Tibial nerve (tissue), 4 donors: ENCODE results near the gene MATN3.

Experiments used
- EP300 ChIP-seq, 2 donors: sonication (generic); formaldehyde crosslinking; IDR thresholded peaks; one replicate each; pipeline ENCODE4 v1.6.1; 2017; ENCODE audit warnings: antibody characterized with exemption in 2 of 2, mild to moderate bottlenecking in 1 of 2
- TF ChIP-seq, protein P1 (sequence below), 5 experiments: fragments of 200-600 bp in 3 of 5; fragments of 450-650 bp in 2 of 5; sonication (generic) in 3 of 5; IDR thresholded peaks; one replicate each; pipeline ENCODE4 v1.5.1; 2016 to 2019; ENCODE audit warnings: antibody characterized with exemption in 5 of 5, mild to moderate bottlenecking in 3 of 5, moderate library complexity in 2 of 5

DNA sequence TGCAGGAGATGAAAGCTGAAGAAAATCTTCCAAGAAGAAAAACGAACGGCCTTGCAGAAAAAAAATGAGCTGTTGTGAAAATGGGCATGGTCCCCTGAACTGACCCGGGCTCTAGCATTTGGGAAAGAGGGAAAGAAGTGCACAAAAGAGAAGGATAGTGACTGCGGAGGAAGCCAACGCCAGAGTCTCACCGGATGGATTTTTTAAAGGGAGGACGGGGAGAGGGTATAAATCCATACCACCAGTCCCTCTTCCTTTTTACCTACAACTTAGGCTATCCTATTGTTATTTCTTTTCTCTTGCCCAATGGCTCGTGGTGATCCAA, 23.2 kb downstream of the MATN3 start:
- TF ChIP-seq, protein P1, sequence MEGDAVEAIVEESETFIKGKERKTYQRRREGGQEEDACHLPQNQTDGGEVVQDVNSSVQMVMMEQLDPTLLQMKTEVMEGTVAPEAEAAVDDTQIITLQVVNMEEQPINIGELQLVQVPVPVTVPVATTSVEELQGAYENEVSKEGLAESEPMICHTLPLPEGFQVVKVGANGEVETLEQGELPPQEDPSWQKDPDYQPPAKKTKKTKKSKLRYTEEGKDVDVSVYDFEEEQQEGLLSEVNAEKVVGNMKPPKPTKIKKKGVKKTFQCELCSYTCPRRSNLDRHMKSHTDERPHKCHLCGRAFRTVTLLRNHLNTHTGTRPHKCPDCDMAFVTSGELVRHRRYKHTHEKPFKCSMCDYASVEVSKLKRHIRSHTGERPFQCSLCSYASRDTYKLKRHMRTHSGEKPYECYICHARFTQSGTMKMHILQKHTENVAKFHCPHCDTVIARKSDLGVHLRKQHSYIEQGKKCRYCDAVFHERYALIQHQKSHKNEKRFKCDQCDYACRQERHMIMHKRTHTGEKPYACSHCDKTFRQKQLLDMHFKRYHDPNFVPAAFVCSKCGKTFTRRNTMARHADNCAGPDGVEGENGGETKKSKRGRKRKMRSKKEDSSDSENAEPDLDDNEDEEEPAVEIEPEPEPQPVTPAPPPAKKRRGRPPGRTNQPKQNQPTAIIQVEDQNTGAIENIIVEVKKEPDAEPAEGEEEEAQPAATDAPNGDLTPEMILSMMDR (IDR thresholded peaks at IDR 0.05): no peak
- no peak for TF ChIP-seq EP300 (IDR thresholded peaks at IDR 0.05)
